HepG2 (cell line): Measurements from ENCODE around the gene SRC. TPM values are rescaled to one million over a fixed set of nuclear protein-coding genes. Genes with fewer than 3 reads are reported as not detected.
A peak's percentile ranks its signal among the peaks of the same experiment; 100 is the strongest.

ENCODE experiments used
- ATAC-seq: fragments of 200-7000 bp; cut with Tn5 transposase; 3 replicates; pipeline ENCODE4 v1.9.1; 2020; ENCODE audit warnings: mild to moderate bottlenecking, moderate library complexity
- BruUV-seq: library from RNA; stranded (reverse); fragments of 400-500 nt; replicated peaks from 2 replicates; lab custom pipeline; 2021; lab: Mats Ljungman, UMichigan
- CTCF ChIA-PET: fragments of 300-600 bp; formaldehyde crosslinking; extraction: SDS; loops from one replicate; lab custom pipeline; 2021; ENCODE audit warnings: low total read pairs, inconsistent platforms, low intra/inter-chr PET ratio; lab: Yijun Ruan, JAX
- POLR2A ChIA-PET: fragments of 350-600 bp; sonication (Branson Sonifier 250); formaldehyde crosslinking; loops from one replicate; lab custom pipeline; 2020; ENCODE audit warnings: antibody characterized with exemption, inconsistent platforms; lab: Yijun Ruan, JAX
- DNase-seq: peaks from one replicate; pipeline ENCODE4 v3.0.0-alpha.2; 2015; ENCODE audit warnings: low spot score
- FAIRE-seq: peaks from 3 replicates; lab custom pipeline; 2011; peaks lifted over from hg19 to GRCh38; lab: Jason Lieb, UNC
- H2AFZ ChIP-seq: one replicate; pipeline ENCODE4 v1.6.1; 2011; ENCODE audit warnings: low read length, inconsistent platforms
- H3K27ac ChIP-seq: fragments of 300-600 bp; 3 replicates; pipeline ENCODE4 v1.8.0; 2011; ENCODE audit warnings: mixed run types, mild to moderate bottlenecking, mixed read lengths, low read length, inconsistent platforms; ENCODE audit not compliant: insufficient read depth; ENCODE audit errors: extremely low read length
- H3K27me3 ChIP-seq, 2 experiments: fragments of 200-600 bp in 1 of 2; 2 replicates in 1 of 2; 3 replicates in 1 of 2; pipeline versions ENCODE4 v1.6.0 to v1.8.0; 2011; ENCODE audit warnings: low read length in 2 of 2, mild to moderate bottlenecking in 2 of 2, moderate library complexity in 2 of 2, inconsistent platforms in 1 of 2; ENCODE audit not compliant: insufficient read depth in 2 of 2, control insufficient read depth in 1 of 2
- H3K36me3 ChIP-seq, 2 experiments: fragments of 200-600 bp in 1 of 2; replicated peaks in 1 of 2; 2 replicates in 1 of 2; 3 replicates in 1 of 2; pipeline versions ENCODE4 v1.5.1 to v1.8.0; 2011; ENCODE audit warnings: low read length in 2 of 2, inconsistent platforms in 1 of 2; ENCODE audit not compliant: insufficient read depth in 2 of 2, control insufficient read depth in 1 of 2
- H3K4me1 ChIP-seq: 2 replicates; pipeline ENCODE4 v1.5.1; 2012; ENCODE audit warnings: low read length, inconsistent platforms; ENCODE audit not compliant: insufficient read depth
- H3K4me2 ChIP-seq: 2 replicates; pipeline ENCODE4 v1.6.0; 2011; ENCODE audit warnings: low read depth, low read length, inconsistent platforms
- H3K4me3 ChIP-seq, 3 experiments: fragments of 200-600 bp in 1 of 3; sonication (generic), shearing (Covaris generic) in 1 of 3; replicated peaks in 1 of 3; 2 replicates each; pipeline ENCODE4 v1.5.1; 2011 to 2016; ENCODE audit warnings: low read length in 3 of 3, inconsistent platforms in 2 of 3, low read depth in 2 of 3, mild to moderate bottlenecking in 2 of 3, control low read depth in 1 of 3, mixed read lengths in 1 of 3; ENCODE audit not compliant: insufficient read depth in 1 of 3
- H3K79me2 ChIP-seq: one replicate; pipeline ENCODE4 v1.6.1; 2011; ENCODE audit warnings: low read length, inconsistent platforms; ENCODE audit not compliant: insufficient read depth
- H3K9ac ChIP-seq: 2 replicates; pipeline ENCODE4 v1.6.0; 2011; ENCODE audit warnings: mild to moderate bottlenecking, low read depth, low read length, inconsistent platforms; ENCODE audit not compliant: insufficient read depth
- H3K9me3 ChIP-seq: 2 replicates; pipeline ENCODE4 v1.5.1; 2012; ENCODE audit warnings: mild to moderate bottlenecking, low read length
- H4K20me1 ChIP-seq: 2 replicates; pipeline ENCODE4 v1.6.0; 2011; ENCODE audit warnings: inconsistent platforms, mild to moderate bottlenecking, low read length, moderate library complexity; ENCODE audit not compliant: insufficient read depth
- ARHGAP35 ChIP-seq: sonication (generic); formaldehyde crosslinking; IDR thresholded peaks from 2 replicates; pipeline ENCODE4 v1.9.0; 2022; ENCODE audit warnings: mild to moderate bottlenecking, inconsistent platforms, moderate library complexity, missing genetic modification reagents, borderline replicate concordance
- CBX5 ChIP-seq: sonication (generic); formaldehyde crosslinking; IDR thresholded peaks from 2 replicates; pipeline ENCODE4 v1.4.0; 2020; ENCODE audit warnings: missing genetic modification reagents, borderline replicate concordance
- GZF1 ChIP-seq: sonication (generic); formaldehyde crosslinking; IDR thresholded peaks from 2 replicates; pipeline ENCODE4 v1.5.1; 2020; ENCODE audit warnings: mild to moderate bottlenecking, missing genetic modification reagents
- HCFC1 ChIP-seq: fragments of 150-350 bp; IDR thresholded peaks from 2 replicates; pipeline ENCODE4 v1.6.1; 2014; ENCODE audit warnings: low read depth, low read length
- KMT2A ChIP-seq: sonication (generic); formaldehyde crosslinking; IDR thresholded peaks from 2 replicates; pipeline ENCODE4 v1.4.0; 2020; ENCODE audit warnings: missing genetic modification reagents
- MTA1 ChIP-seq: sonication (generic); formaldehyde crosslinking; IDR thresholded peaks from 2 replicates; pipeline ENCODE4 v1.4.0; 2020; ENCODE audit warnings: missing genetic modification reagents, mild to moderate bottlenecking, borderline replicate concordance
- POLR2G ChIP-seq: fragments of 200-400 bp; formaldehyde crosslinking; IDR thresholded peaks from 2 replicates; pipeline ENCODE4 v1.6.1; 2018; ENCODE audit warnings: mild to moderate bottlenecking, low read depth, low read length, moderate library complexity
- PRPF4 ChIP-seq: fragments of 200-400 bp; formaldehyde crosslinking; IDR thresholded peaks from 2 replicates; pipeline ENCODE4 v1.6.1; 2016; ENCODE audit warnings: low read length, low read depth; ENCODE audit not compliant: poor library complexity, severe bottlenecking
- SAP130 ChIP-seq: IDR thresholded peaks from 2 replicates; pipeline ENCODE4 v1.6.1; 2016; ENCODE audit warnings: low read depth
- SMC3 ChIP-seq: IDR thresholded peaks from 2 replicates; pipeline ENCODE4 v1.6.1; 2011; ENCODE audit warnings: low read length, improper control_type of control experiment
- SNAPC2 ChIP-seq: sonication (generic); formaldehyde crosslinking; IDR thresholded peaks from 2 replicates; pipeline ENCODE4 v1.8.1; 2022; ENCODE audit warnings: mild to moderate bottlenecking, missing genetic modification reagents
- ZNF260 ChIP-seq: sonication (generic); formaldehyde crosslinking; IDR thresholded peaks from 2 replicates; pipeline ENCODE4 v1.4.0; 2020; ENCODE audit warnings: missing genetic modification reagents, low read depth, mild to moderate bottlenecking, borderline replicate concordance
- ZNF761 ChIP-seq: sonication (generic); formaldehyde crosslinking; conservative IDR thresholded peaks from 2 replicates; pipeline ENCODE4 v1.4.0; 2020; ENCODE audit warnings: mild to moderate bottlenecking, missing genetic modification reagents
- ZNF792 ChIP-seq: IDR thresholded peaks from 2 replicates; pipeline ENCODE4 v1.6.1; 2016
- WGBS: methylation state at CpG from one replicate; pipeline ENCODE4 v1.1.6; 2017; ENCODE audit warnings: low lambda C conversion rate; 5-methylcytosine and 5-hydroxymethylcytosine counted together
- in situ Hi-C: cut with HindIII; loops from 2 replicates; pipeline ENCODE4 v1.10.0; 2017; ENCODE audit warnings: low pct_unique_long_range_greater_than_20kb; ENCODE audit not compliant: extremely low pct_ligation_motif_present
- intact Hi-C: fragments of 100-400 bp; cut with micrococcal nuclease; formaldehyde crosslinking; loops from one replicate; pipeline ENCODE4 v1.10.0; 2022; ENCODE audit not compliant: unreplicated experiment
- polyA plus RNA-seq, 8 experiments: library from polyadenylated mRNA; depleted of rRNA in 3 of 8; stranded (reverse) in 7 of 8; unstranded in 1 of 8; fragments of >200 nt; fragmentation: Illumina TruSeq in 4 of 8; extraction: Trizol in 4 of 8; gene quantifications; 2 replicates each; pipeline versions ENCODE4 v1.2.1 to v1.2.3, GENCODE V29; 2011 to 2016; ENCODE audit warnings: low read depth in 4 of 8, missing spikeins in 1 of 8, mixed read lengths in 1 of 8; ENCODE audit not compliant: insufficient read depth in 1 of 8
- total RNA-seq, 5 experiments: library from RNA; depleted of rRNA; stranded (reverse); fragments of >200 nt; fragmentation: Illumina TruSeq; extraction: Trizol; gene quantifications; 2 replicates each; pipeline ENCODE4 v1.2.3, GENCODE V29; 2016; ENCODE audit warnings: low read depth in 1 of 5
- TF ChIP-seq, protein P1 (sequence below): sonication (generic); formaldehyde crosslinking; IDR thresholded peaks from 2 replicates; pipeline ENCODE4 v1.5.1; 2020; ENCODE audit warnings: missing genetic modification reagents, mild to moderate bottlenecking, borderline replicate concordance
- TF ChIP-seq, protein P2 (sequence below): IDR thresholded peaks from 2 replicates; pipeline ENCODE4 v1.4.0; 2020; ENCODE audit warnings: mild to moderate bottlenecking, missing genetic modification reagents

SRC gene
- total and polyA plus RNA-seq, 2 of the 13 experiments (the other 11 are each of a cell fraction or from before 2014, with no cell fraction given), result 54.7 to 192 TPM

DNA sequence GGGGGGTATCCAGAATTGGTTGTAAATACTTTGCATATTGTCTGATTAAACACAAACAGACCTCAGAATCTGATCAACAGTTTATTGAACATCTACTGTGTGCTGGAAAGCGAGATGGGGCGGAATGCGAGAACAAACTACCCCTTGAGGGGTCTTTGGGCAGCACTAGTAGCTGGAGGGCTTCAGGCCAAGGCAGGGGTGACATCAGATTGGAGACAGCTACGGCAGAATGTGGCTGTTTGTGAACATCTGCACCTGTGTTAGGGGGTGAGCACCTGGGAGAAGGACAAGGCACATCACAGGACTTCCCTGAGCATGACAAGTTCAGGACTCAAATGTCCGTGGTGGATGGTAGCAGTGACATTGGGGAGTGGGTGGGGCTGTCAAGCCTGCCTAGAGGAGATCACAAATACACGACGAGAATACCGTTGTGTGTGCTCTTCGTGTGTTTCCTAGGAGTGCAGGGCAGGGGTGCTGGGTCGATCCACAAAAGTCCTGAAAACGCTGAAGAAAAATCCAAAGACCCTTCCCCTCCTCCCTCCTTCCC is 59.5 kb downstream of the SRC start (continued):
- TF ChIP-seq, protein P1, sequence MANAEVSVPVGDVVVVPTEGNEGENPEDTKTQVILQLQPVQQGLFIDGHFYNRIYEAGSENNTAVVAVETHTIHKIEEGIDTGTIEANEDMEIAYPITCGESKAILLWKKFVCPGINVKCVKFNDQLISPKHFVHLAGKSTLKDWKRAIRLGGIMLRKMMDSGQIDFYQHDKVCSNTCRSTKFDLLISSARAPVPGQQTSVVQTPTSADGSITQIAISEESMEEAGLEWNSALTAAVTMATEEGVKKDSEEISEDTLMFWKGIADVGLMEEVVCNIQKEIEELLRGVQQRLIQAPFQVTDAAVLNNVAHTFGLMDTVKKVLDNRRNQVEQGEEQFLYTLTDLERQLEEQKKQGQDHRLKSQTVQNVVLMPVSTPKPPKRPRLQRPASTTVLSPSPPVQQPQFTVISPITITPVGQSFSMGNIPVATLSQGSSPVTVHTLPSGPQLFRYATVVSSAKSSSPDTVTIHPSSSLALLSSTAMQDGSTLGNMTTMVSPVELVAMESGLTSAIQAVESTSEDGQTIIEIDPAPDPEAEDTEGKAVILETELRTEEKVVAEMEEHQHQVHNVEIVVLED, result no peak
- TF ChIP-seq GZF1 (CRISPR knock-in tag), result 0 out of 2 replicates have a peak, but pooled peaks have one; percentile 20
- peak; percentile 58; the same call in 1 of the 2 replicates for TF ChIP-seq CBX5 (CRISPR knock-in tag)
- peak; percentile 24 for TF ChIP-seq POLR2G
- no peak for TF ChIP-seq KMT2A
- TF ChIP-seq HCFC1, result no peak
- TF ChIP-seq PRPF4, result no peak
- TF ChIP-seq, all 625 proteins: peak for 22

DNA sequence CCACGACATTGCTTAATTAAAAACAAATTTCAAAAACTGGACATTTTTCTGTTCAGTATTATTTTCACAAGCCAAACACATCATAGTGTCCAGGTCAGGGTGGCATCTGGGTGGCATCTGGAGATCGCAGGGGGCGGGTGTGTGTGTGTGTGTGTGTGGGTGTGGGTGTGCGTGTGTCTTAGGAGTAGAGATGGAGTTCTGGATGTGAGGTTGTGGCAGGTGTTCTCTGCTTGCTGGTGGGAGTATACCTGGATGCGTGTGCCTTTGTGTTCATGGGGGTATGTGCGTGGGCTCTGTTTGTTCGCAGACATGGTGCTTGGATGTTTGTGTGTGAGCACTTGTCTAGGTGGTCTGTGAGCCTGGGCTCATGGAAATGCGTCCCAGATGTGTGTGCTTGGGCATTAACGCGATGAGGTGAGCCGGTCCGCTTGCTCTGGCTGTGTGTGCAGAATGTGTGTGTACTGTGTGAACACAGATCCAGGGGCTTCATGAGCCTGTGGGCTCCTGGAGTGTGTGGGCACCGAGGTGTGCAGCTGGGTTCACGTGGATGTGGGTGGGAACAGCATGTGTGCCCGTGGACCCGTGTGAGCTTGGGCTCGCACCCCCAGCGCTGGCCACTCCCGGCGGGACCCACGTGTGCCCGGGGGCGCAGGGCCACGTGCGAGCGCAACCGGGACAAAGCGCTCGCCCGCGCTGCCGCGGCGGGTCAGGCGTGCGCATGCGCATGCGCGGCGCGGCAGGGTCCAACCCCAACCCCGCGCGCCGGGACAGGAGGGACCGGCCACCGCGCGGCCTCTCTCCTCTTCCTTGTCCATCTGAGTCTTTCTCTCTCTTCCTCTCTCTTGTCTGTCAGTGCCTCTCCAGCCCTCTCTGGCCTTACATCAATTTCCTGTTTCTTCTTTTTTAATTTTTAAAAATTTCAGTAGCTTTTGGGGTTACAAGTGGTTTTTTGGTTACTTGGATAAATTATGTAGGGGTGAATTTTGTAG is 60.4 kb downstream of the SRC start:
- no TSS peak for BruUV-seq
- Histone ChIP-seq H3K4me1 (peaks cover 41% of the 10 kb centered on the region), H3K27me3 (peaks cover 7 to 43% of the 10 kb centered on the region in 2 experiments), H4K20me1 (no peaks in the 10 kb centered on the region), H3K9me3 (no peaks in the 10 kb centered on the region), H3K27ac (no peak overlapping the region), H3K4me3 (peak overlapping the region in 2 of 3 experiments; percentile 23 to 55; a peak in 3 of 6 replicates), H2AFZ (no peak overlapping the region), H3K79me2 (no peaks in the 10 kb centered on the region), H3K36me3 (peaks cover 14 to 25% of the 10 kb centered on the region in 2 experiments), H3K9ac (peak overlapping the region; percentile 50; the same call in 1 of the 2 replicates), H3K4me2 (peak overlapping the region; percentile 80)
- ATAC-seq (peak; percentile 40), DNase-seq (no peak), FAIRE-seq (no peak)
- 30% methylated on average over 41 of the region's 49 CpGs for WGBS
- POLR2A ChIA-PET, result no interaction called here
- in situ Hi-C loops, result loop anchor here (5.0 kb wide), 1 partner anchor 121 kb away; the partner anchor contains the start of gene BLCAP
- intact Hi-C loops, result no loop called here
- CTCF ChIA-PET, result no interaction called here
- TF ChIP-seq ZNF260 (no peak), ZNF792 (peak; percentile 70; the same call in 1 of the 2 replicates), ARHGAP35 (peak; percentile 96), SNAPC2 (CRISPR knock-in tag) (peak; percentile 88; the same call in 1 of the 2 replicates), SAP130 (peak; percentile 70), SMC3 (no peak), MTA1 (CRISPR knock-in tag) (peak; percentile 95; the same call in 1 of the 2 replicates), ZNF761 (peak; percentile 96)
- TF ChIP-seq, protein P2, sequence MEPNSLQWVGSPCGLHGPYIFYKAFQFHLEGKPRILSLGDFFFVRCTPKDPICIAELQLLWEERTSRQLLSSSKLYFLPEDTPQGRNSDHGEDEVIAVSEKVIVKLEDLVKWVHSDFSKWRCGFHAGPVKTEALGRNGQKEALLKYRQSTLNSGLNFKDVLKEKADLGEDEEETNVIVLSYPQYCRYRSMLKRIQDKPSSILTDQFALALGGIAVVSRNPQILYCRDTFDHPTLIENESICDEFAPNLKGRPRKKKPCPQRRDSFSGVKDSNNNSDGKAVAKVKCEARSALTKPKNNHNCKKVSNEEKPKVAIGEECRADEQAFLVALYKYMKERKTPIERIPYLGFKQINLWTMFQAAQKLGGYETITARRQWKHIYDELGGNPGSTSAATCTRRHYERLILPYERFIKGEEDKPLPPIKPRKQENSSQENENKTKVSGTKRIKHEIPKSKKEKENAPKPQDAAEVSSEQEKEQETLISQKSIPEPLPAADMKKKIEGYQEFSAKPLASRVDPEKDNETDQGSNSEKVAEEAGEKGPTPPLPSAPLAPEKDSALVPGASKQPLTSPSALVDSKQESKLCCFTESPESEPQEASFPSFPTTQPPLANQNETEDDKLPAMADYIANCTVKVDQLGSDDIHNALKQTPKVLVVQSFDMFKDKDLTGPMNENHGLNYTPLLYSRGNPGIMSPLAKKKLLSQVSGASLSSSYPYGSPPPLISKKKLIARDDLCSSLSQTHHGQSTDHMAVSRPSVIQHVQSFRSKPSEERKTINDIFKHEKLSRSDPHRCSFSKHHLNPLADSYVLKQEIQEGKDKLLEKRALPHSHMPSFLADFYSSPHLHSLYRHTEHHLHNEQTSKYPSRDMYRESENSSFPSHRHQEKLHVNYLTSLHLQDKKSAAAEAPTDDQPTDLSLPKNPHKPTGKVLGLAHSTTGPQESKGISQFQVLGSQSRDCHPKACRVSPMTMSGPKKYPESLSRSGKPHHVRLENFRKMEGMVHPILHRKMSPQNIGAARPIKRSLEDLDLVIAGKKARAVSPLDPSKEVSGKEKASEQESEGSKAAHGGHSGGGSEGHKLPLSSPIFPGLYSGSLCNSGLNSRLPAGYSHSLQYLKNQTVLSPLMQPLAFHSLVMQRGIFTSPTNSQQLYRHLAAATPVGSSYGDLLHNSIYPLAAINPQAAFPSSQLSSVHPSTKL (CRISPR knock-in tag), result peak; percentile 57
